CD1c-positive myeloid dendritic cell (primary cell): ENCODE results near the gene CEP120.
"Not testable (repeated sequence)": the region's sequence is repeated elsewhere in the genome, so short reads cannot be mapped to it uniquely, and the experiment has no call there.

ENCODE experiments used
- DNase-seq: peaks from one replicate; pipeline ENCODE4 v3.0.0-alpha.2; 2016; ENCODE audit errors: extremely low spot score

CEP120 gene

GRCh38 chr5:123387313-123387712 lies 35.9 kb downstream of the CEP120 start:
- no peak for DNase-seq

GRCh38 chr5:123382252-123382651 lies 41.0 kb downstream of the CEP120 start:
- DNase-seq = no peak

GRCh38 chr5:123371575-123372179 lies 51.5 kb downstream of the CEP120 start:
- peak; percentile 36 for DNase-seq

GRCh38 chr5:123369371-123369968 lies 53.7 kb downstream of the CEP120 start:
- no peak for DNase-seq

GRCh38 chr5:123367739-123368138 lies 55.5 kb downstream of the CEP120 start:
- no peak for DNase-seq

- no peak for DNase-seq
Measured at GRCh38 chr5:123365156-123365555, 58.0 kb downstream of the CEP120 start.

GRCh38 chr5:123364441-123365155 lies 58.6 kb downstream of the CEP120 start:
- DNase-seq = no peak

- no peak for DNase-seq
Measured at GRCh38 chr5:123360910-123361309, 62.3 kb downstream of the CEP120 start.

- no peak for DNase-seq
Measured at GRCh38 chr5:123360201-123360571, 63.0 kb downstream of the CEP120 start.

GRCh38 chr5:123359454-123360200 lies 63.6 kb downstream of the CEP120 start:
- DNase-seq = no peak

- no peak for DNase-seq
Measured at GRCh38 chr5:123358751-123359150, 64.5 kb downstream of the CEP120 start.

GRCh38 chr5:123358304-123358703 lies 64.9 kb downstream of the CEP120 start:
- DNase-seq = no peak

- DNase-seq = no peak
Measured at GRCh38 chr5:123351820-123352219, 71.4 kb downstream of the CEP120 start.

- no peak for DNase-seq
Measured at GRCh38 chr5:123351240-123351639, 72.0 kb downstream of the CEP120 start.

GRCh38 chr5:123350742-123351141 lies 72.5 kb downstream of the CEP120 start:
- DNase-seq = no peak

GRCh38 chr5:123344816-123345426 lies 78.3 kb downstream of the CEP120 start:
- DNase-seq = no peak

GRCh38 chr5:123340928-123341327 lies 82.3 kb downstream of the CEP120 start:
- no peak for DNase-seq

- DNase-seq = not testable (repeated sequence)
Measured at GRCh38 chr5:123308377-123308776, 114.8 kb downstream of the CEP120 start.

- no peak for DNase-seq
Measured at GRCh38 chr5:123305751-123306150, 117.5 kb downstream of the CEP120 start.

- no peak for DNase-seq
Measured at GRCh38 chr5:123304777-123305316, 118.4 kb downstream of the CEP120 start.

- DNase-seq = no peak
Measured at GRCh38 chr5:123303802-123304201, 119.4 kb downstream of the CEP120 start.

- no peak for DNase-seq
Measured at GRCh38 chr5:123300266-123300665, 122.9 kb downstream of the CEP120 start.
